H9 (cell line): Measurements from ENCODE around the gene TBC1D22A. TPM values are rescaled to one million over a fixed set of nuclear protein-coding genes. Genes with fewer than 3 reads are reported as not detected.

Experiments
- DNase-seq: peaks from one replicate; pipeline ENCODE4 v3.0.0-alpha.2; 2017
- H2AFZ ChIP-seq: one replicate; pipeline ENCODE4 v1.6.1; 2013; ENCODE audit warnings: mild to moderate bottlenecking, low read length, control low read depth, moderate library complexity
- H2AK5ac ChIP-seq: 2 replicates; pipeline ENCODE4 v1.6.1; 2013; ENCODE audit warnings: low read length, control low read depth, mixed read lengths; ENCODE audit not compliant: insufficient read length
- H2BK120ac ChIP-seq: one replicate; pipeline ENCODE4 v1.6.1; 2013; ENCODE audit warnings: low read depth, mild to moderate bottlenecking, low read length, control low read depth, inconsistent platforms; ENCODE audit not compliant: poor library complexity, severe bottlenecking
- H2BK12ac ChIP-seq: 2 replicates; pipeline ENCODE4 v1.6.1; 2013; ENCODE audit warnings: low read length, control low read depth, mixed read lengths, low read depth; ENCODE audit not compliant: insufficient read length
- H2BK15ac ChIP-seq: 2 replicates; pipeline ENCODE4 v1.6.1; 2013; ENCODE audit warnings: low read depth, low read length, control low read depth
- H2BK20ac ChIP-seq: one replicate; pipeline ENCODE4 v1.6.1; 2013; ENCODE audit warnings: low read depth, mild to moderate bottlenecking, low read length, control low read depth, inconsistent platforms; ENCODE audit not compliant: poor library complexity, severe bottlenecking
- H2BK5ac ChIP-seq: 2 replicates; pipeline ENCODE4 v1.6.1; 2013; ENCODE audit warnings: low read length, control low read depth, mixed read lengths; ENCODE audit not compliant: insufficient read length
- H3K14ac ChIP-seq: 2 replicates; pipeline ENCODE4 v1.6.1; 2013; ENCODE audit warnings: low read length, control low read depth; ENCODE audit not compliant: insufficient read depth
- H3K18ac ChIP-seq: 2 replicates; pipeline ENCODE4 v1.6.1; 2013; ENCODE audit warnings: low read depth, mild to moderate bottlenecking, mixed read lengths, low read length, control low read depth; ENCODE audit not compliant: insufficient read length
- H3K23ac ChIP-seq: 2 replicates; pipeline ENCODE4 v1.6.1; 2013; ENCODE audit warnings: low read length, control low read depth, mixed read lengths, low read depth; ENCODE audit not compliant: insufficient read length
- H3K23me2 ChIP-seq: 2 replicates; pipeline ENCODE4 v1.6.1; 2013; ENCODE audit warnings: low read depth, mild to moderate bottlenecking, mixed read lengths, low read length, control low read depth; ENCODE audit not compliant: insufficient read length, poor library complexity, severe bottlenecking
- H3K27ac ChIP-seq: 2 replicates; pipeline ENCODE4 v1.5.1; 2013; ENCODE audit warnings: low read length, control low read depth, mixed read lengths, low read depth; ENCODE audit not compliant: insufficient read length
- H3K27me3 ChIP-seq: 2 replicates; pipeline ENCODE4 v1.6.1; 2013; ENCODE audit warnings: low read length, control low read depth, inconsistent platforms; ENCODE audit not compliant: insufficient read depth
- H3K4ac ChIP-seq: 2 replicates; pipeline ENCODE4 v1.6.1; 2013; ENCODE audit warnings: low read depth, mild to moderate bottlenecking, control low read depth, inconsistent platforms, low read length, moderate library complexity
- H3K4me1 ChIP-seq: 2 replicates; pipeline ENCODE4 v1.6.1; 2013; ENCODE audit warnings: low read length, control low read depth, inconsistent platforms; ENCODE audit not compliant: insufficient read depth
- H3K4me2 ChIP-seq: 2 replicates; pipeline ENCODE4 v1.6.1; 2013; ENCODE audit warnings: low read length, control low read depth, mixed read lengths; ENCODE audit not compliant: insufficient read length, insufficient read depth
- H3K56ac ChIP-seq: 2 replicates; pipeline ENCODE4 v1.6.1; 2013; ENCODE audit warnings: low read depth, mild to moderate bottlenecking, mixed read lengths, low read length, control low read depth; ENCODE audit not compliant: insufficient read length
- H3K79me1 ChIP-seq: 2 replicates; pipeline ENCODE4 v1.6.1; 2013; ENCODE audit warnings: low read depth, mild to moderate bottlenecking, moderate library complexity, low read length, control low read depth, inconsistent platforms; ENCODE audit not compliant: insufficient read depth, poor library complexity, severe bottlenecking
- H3K79me2 ChIP-seq: 2 replicates; pipeline ENCODE4 v1.6.1; 2013; ENCODE audit warnings: low read length, control low read depth, inconsistent platforms; ENCODE audit not compliant: insufficient read depth
- H3K9ac ChIP-seq: 2 replicates; pipeline ENCODE4 v1.6.1; 2013; ENCODE audit warnings: low read length, control low read depth, mixed read lengths; ENCODE audit not compliant: insufficient read length; ENCODE audit errors: extremely low read depth
- H3K9me3 ChIP-seq: one replicate; pipeline ENCODE4 v1.6.1; 2013; ENCODE audit warnings: low read depth, low read length, inconsistent platforms; ENCODE audit not compliant: control insufficient read depth
- H3T11ph ChIP-seq: one replicate; pipeline ENCODE4 v1.6.1; 2013; ENCODE audit warnings: mild to moderate bottlenecking, low read length, control low read depth, inconsistent platforms
- H4K20me1 ChIP-seq: one replicate; pipeline ENCODE4 v1.6.1; 2013; ENCODE audit not compliant: control insufficient read depth, insufficient read length, insufficient read depth
- H4K5ac ChIP-seq: 2 replicates; pipeline ENCODE4 v1.6.1; 2013; ENCODE audit warnings: low read depth, mild to moderate bottlenecking, mixed read lengths, low read length, control low read depth; ENCODE audit not compliant: insufficient read length
- H4K8ac ChIP-seq: replicated peaks from 2 replicates; pipeline ENCODE4 v1.6.1; 2013; ENCODE audit warnings: low read length, control low read depth, mixed read lengths, low read depth; ENCODE audit not compliant: insufficient read length
- H4K91ac ChIP-seq: 2 replicates; pipeline ENCODE4 v1.6.1; 2013; ENCODE audit warnings: low read depth, mild to moderate bottlenecking, moderate library complexity, mixed read lengths, low read length, control low read depth; ENCODE audit not compliant: insufficient read length
- H3K27ac Mint-ChIP-seq, 3 experiments: 2 replicates in 2 of 3; 3 replicates in 1 of 3; pipeline ENCODE4 v1.8.0; 2020 to 2021; ENCODE audit warnings: mixed read lengths in 3 of 3, mild to moderate bottlenecking in 1 of 3, moderate library complexity in 1 of 3
- H3K27me3 Mint-ChIP-seq: 2 replicates; pipeline ENCODE4 v1.8.0; 2021; ENCODE audit warnings: low read depth, mild to moderate bottlenecking, moderate library complexity, mixed read lengths
- H3K36me3 Mint-ChIP-seq, 3 experiments: 2 replicates in 2 of 3; 3 replicates in 1 of 3; pipeline ENCODE4 v1.8.0; 2020 to 2021; ENCODE audit warnings: low read depth in 3 of 3, mixed read lengths in 3 of 3; ENCODE audit not compliant: insufficient read depth in 1 of 3
- H3K4me1 Mint-ChIP-seq, 2 experiments: 2 replicates each; pipeline ENCODE4 v1.8.0; 2020; ENCODE audit warnings: mixed read lengths in 2 of 2
- H3K4me3 Mint-ChIP-seq, 2 experiments: 2 replicates in 1 of 2; 3 replicates in 1 of 2; pipeline ENCODE4 v1.8.0; 2020 to 2021; ENCODE audit warnings: mild to moderate bottlenecking in 2 of 2, mixed read lengths in 2 of 2, moderate library complexity in 1 of 2
- H3K9me3 Mint-ChIP-seq, 2 experiments: 2 replicates in 1 of 2; 3 replicates in 1 of 2; pipeline ENCODE4 v1.8.0; 2020; ENCODE audit warnings: mild to moderate bottlenecking in 2 of 2, mixed read lengths in 2 of 2, moderate library complexity in 1 of 2
- WGBS: extraction: QIAGEN DNeasy Blood & Tissue Kit; methylation state at CpG from one replicate; pipeline ENCODE4 v1.1.7; 2013; ENCODE audit warnings: missing lambda C conversion rate, low lambda C conversion rate, mixed read lengths; ENCODE audit not compliant: insufficient read length; ENCODE audit errors: extremely low coverage; 5-methylcytosine and 5-hydroxymethylcytosine counted together
- total RNA-seq: library from RNA; stranded (reverse); gene quantifications from 2 replicates; pipeline ENCODE4 v1.2.1, GENCODE V29; 2021
- TF ChIP-seq, protein P1 (sequence below): fragments of 200-600 bp; sonication (generic); conservative IDR thresholded peaks from 3 replicates; pipeline ENCODE4 v1.8.0; 2021; ENCODE audit warnings: antibody characterized with exemption, mild to moderate bottlenecking

The TBC1D22A gene
- total RNA-seq, 1 experiment from 2014 or later = 20.8 TPM

DNA sequence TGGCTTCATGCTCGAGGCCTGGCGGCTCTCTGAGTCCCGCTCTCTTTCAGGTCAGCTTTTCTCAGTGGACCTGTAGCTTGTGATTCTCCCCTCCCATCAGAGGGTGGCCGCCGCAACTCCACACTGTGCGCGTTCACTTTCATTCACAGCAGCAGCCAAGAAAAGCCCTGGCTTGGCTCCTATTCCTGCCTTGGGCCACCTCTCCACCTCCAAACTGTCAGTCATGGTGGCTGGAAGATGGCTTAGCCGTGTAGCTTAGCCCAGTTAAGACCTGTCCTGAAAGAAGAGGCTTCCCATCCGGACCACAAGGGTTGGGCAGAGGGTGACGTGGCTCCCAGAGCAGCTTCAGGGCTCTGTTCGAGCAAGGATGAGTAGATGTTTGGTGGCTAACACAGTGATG is 125.5 kb downstream of the TBC1D22A start:
- no peaks in the 10 kb centered on the region for H3K79me2 ChIP-seq
- no peak for DNase-seq
- Mint-ChIP-seq H3K27me3 (no peaks in the 10 kb centered on the region), H3K9me3 (no peaks in the 10 kb centered on the region), H3K27ac (peak overlapping the region in 1 of 3 experiments; percentile 81; a peak in 1 of 7 replicates), H3K4me1 (peaks cover 16 to 19% of the 10 kb centered on the region in 2 experiments), H3K36me3 (peaks cover 0 to 14% (median 0%) of the 10 kb centered on the region in 3 experiments; a peak in 3 of 7 replicates), H3K4me3 (no peak overlapping the region)
- H2BK15ac ChIP-seq = no peak overlapping the region
- no peak overlapping the region for H2AFZ ChIP-seq
- no peak overlapping the region for H3K4me2 ChIP-seq
- H2BK12ac ChIP-seq = no peak overlapping the region
- no peaks in the 10 kb centered on the region for H3K4me1 ChIP-seq
- H3T11ph ChIP-seq = no peak overlapping the region
- H3K9ac ChIP-seq = no peak overlapping the region
- no peaks in the 10 kb centered on the region for H4K20me1 ChIP-seq
- H3K23me2 ChIP-seq = no peaks in the 10 kb centered on the region
- no peaks in the 10 kb centered on the region for H3K79me1 ChIP-seq
- no peak overlapping the region for H3K18ac ChIP-seq
- no peak overlapping the region for H2BK120ac ChIP-seq
- H3K14ac ChIP-seq = no peak overlapping the region; the same call in 1 of the 2 replicates
- no peak overlapping the region for H3K23ac ChIP-seq
- no peaks in the 10 kb centered on the region for H3K27me3 ChIP-seq
- no peak overlapping the region for H3K27ac ChIP-seq
- no peak overlapping the region for H3K56ac ChIP-seq
- H3K9me3 ChIP-seq = no peaks in the 10 kb centered on the region
- TF ChIP-seq, protein P1, sequence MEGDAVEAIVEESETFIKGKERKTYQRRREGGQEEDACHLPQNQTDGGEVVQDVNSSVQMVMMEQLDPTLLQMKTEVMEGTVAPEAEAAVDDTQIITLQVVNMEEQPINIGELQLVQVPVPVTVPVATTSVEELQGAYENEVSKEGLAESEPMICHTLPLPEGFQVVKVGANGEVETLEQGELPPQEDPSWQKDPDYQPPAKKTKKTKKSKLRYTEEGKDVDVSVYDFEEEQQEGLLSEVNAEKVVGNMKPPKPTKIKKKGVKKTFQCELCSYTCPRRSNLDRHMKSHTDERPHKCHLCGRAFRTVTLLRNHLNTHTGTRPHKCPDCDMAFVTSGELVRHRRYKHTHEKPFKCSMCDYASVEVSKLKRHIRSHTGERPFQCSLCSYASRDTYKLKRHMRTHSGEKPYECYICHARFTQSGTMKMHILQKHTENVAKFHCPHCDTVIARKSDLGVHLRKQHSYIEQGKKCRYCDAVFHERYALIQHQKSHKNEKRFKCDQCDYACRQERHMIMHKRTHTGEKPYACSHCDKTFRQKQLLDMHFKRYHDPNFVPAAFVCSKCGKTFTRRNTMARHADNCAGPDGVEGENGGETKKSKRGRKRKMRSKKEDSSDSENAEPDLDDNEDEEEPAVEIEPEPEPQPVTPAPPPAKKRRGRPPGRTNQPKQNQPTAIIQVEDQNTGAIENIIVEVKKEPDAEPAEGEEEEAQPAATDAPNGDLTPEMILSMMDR = no peak
- no CpG with 5 or more reads among the region's 11 CpGs for whole genome bisulfite sequencing
- H2BK20ac ChIP-seq = no peak overlapping the region
- no peak overlapping the region for H3K4ac ChIP-seq
- no peak overlapping the region for H4K5ac ChIP-seq
- no peak overlapping the region for H2AK5ac ChIP-seq
- no peak overlapping the region for H2BK5ac ChIP-seq
- no peak overlapping the region for H4K8ac ChIP-seq
- no peak overlapping the region for H4K91ac ChIP-seq
